ENCODE data around the gene KRT14.
"Not testable (repeated sequence)": the region's sequence is repeated elsewhere in the genome, so short reads cannot be mapped to it uniquely, and the experiment has no call there.

The KRT14 gene

GRCh38 chr17:41547921-41548843 is 38.5 kb downstream of the KRT14 start:
- ATAC-seq (peak; percentile 92), DNase-seq (peak; percentile 81)

GRCh38 chr17:41547378-41547841 is 39.3 kb downstream of the KRT14 start:
- ATAC-seq (no peak), DNase-seq (no peak)

DNA sequence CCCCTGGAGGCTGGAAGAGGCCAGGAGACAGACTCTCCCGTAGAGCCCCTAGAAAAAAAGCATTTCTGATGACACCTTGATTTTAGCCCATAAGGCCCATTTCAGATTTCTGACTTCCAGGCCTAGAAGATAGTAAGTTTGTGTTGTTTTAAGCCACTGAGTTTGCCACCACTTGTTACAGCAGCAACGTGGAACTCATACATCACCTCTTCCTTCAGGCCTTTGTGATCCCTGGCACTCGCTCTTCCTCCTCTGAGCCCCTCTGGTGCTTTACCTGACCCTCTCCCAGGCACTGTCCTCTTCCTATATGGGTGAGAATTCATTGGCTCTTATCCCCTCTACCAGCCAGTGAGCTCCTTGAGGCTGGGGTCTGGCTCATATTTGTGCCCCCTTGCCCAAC is 39.9 kb downstream of the KRT14 start:
- no peak for ATAC-seq

GRCh38 chr17:41545829-41546410 is 40.8 kb downstream of the KRT14 start:
- ATAC-seq = no peak
- no peak for DNase-seq

More for the DNA sequence above, 39.9 kb downstream of the KRT14 start:
- no peak for DNase-seq

GRCh38 chr17:41544935-41545334 is 41.8 kb downstream of the KRT14 start:
- ATAC-seq (no peak), DNase-seq (no peak)

- ATAC-seq (no peak), DNase-seq (no peak)
Measured at GRCh38 chr17:41544491-41544892, 42.2 kb downstream of the KRT14 start.

DNA sequence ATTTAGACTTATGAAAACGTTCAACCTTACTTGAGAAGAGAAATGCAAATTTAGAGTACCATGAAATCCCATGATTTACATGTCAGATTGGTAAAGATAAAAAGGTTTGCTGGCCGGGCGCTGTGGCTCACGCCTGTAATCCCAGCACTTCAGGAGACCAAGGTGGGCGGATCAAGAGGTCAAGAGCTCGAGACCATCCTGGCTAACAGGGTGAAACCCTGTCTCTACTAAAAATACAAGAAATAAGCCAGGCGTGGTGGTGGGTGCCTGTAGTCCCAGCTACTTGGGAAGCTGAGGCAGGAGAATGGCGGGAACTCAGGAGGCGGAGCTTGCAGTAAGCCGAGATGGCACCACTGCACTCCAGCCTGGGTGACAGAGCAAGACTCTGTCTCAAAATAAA is 43.9 kb downstream of the KRT14 start:
- DNase-seq, ATAC-seq: not testable (repeated sequence)

DNA sequence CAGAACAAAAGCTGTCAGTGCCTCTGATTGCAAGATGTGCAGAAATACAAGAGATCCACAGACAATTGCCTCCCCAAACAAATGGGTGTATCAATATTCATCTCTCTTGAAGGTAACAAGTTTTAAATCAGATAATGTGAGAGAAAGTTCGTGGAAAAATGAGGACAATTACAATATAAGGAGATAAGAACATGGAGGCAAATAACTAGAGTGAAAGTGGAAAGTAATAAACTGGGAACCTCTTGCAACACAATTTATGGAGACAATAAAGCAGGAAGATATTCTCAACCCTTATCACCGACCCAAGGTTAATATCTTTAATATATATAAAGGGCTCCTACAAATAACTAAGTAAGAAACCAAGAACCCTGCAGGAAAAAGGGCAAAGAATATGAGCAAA is 44.3 kb downstream of the KRT14 start:
- DNase-seq = no peak

GRCh38 chr17:41540921-41541625 is 45.6 kb downstream of the KRT14 start:
- ATAC-seq = no peak
- DNase-seq = no peak

More for the DNA sequence above, 44.3 kb downstream of the KRT14 start:
- ATAC-seq = no peak

DNA sequence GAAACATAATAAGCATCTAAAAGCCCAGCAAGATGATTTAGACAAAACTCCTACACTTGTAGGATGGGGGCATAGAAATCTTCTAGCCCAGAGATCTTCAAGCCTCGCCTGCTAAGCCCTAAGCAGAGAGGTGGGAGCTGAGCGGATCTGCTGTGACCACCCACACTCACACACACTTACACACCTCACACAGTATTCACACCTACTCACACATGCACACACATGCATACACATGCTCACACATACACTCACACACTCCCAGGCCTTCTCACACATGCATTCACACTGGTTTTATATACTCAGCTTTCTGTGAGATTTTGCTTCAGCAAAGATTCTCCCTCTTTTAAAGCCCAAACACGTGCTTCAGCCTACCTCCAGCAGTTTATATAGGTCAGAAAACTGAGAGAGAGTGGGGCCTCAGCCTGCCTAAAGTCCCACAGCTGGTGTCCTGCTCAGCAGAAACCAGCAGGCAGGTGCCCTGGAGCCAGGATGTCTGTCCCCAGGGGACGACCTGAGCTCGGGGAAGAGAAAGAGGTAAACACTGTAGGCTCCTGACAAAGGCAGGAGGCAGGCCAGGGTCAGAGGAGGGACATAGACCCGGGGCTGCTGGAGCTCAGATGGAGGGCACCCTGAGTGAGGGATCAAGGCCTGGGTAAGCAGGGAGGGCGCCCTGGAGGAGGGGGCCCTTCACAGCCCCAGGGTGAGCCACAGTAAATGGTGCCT is 46.6 kb downstream of the KRT14 start:
- DNase-seq (no peak), ATAC-seq (no peak)

DNA sequence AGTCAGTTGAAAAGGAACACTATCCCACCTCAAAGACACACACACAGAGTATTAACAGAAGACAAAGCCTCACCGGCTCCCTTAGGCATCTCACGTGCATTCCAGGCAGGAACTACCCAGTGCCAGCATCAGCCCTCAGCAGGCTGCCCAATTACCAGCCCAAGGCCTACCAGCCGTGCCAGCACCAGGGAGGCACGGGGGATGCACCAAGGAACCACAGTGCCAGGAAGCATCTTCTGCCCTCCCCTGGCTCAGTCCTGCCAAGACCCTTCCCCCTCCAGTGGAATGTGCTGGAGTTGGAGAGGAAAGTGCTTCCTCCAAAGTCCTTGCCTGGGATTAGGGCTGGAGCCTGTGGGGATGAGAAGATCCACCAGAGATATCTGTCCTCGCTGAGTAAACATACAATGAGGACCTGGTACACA is 47.6 kb downstream of the KRT14 start:
- DNase-seq (no peak), ATAC-seq (no peak)

GRCh38 chr17:41538565-41538991 is 48.1 kb downstream of the KRT14 start:
- DNase-seq (no peak), ATAC-seq (no peak)

GRCh38 chr17:41537990-41538389 is 48.7 kb downstream of the KRT14 start:
- DNase-seq (no peak), ATAC-seq (no peak)

DNA sequence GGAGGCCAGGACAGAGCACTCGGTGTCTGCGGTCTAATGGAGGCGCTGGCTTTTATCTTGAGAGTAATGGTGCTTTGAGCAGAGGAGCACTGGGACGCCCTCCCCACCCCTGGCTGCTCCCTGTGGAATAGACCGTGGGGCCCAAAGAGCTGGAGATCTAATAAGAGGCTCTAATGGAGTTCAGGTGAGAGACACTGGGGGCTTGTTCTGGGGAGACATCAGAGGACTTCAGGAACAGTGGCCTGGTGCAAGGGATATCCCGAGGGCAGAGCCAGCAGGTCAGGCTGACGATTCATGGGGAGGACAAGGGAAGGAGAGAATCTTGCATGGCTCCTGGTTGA is 49.1 kb downstream of the KRT14 start:
- no peak for DNase-seq
- ATAC-seq = no peak

DNA sequence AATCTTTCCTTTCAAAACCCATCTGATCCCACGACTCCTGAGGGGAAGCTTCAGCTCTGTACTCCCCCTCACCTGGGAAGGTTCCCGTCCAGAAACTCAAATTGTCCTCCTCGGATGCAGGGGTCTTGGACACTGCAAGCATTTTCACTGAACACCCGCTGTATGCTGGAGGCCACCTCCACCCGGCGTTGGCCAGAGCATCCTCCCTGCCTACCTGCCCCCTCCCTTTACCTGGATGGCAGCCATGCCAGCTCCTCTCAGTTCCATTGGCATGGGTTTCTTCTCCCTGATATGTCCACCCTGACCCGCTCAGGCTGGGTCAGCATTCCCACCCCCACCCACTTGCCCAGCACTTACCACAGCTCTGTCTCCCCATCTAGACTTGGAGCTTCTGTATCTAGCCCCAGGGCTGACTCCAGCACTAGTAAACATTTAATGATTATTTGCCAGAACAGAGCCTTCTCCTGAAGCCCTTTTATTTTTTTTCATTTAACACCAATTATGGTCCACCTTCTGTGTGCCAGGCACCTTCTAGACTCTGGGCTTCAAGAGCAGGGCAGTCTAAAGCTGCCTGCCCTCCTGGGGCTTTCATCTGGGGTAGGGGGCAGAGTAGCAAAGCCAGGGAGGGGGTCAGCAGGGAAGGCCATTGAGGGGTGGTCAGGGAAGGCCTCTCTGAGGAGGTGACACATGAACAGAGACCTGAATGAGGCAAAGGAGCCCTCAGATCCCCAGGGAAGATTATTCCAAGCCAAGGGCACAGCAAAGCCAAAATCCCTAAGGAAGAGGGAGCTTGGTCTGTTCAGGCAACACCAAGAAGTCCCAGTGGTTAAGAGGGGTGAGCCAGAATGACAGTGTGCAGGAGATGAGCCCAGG is 49.7 kb downstream of the KRT14 start:
- no peak for DNase-seq
- no peak for ATAC-seq

DNA sequence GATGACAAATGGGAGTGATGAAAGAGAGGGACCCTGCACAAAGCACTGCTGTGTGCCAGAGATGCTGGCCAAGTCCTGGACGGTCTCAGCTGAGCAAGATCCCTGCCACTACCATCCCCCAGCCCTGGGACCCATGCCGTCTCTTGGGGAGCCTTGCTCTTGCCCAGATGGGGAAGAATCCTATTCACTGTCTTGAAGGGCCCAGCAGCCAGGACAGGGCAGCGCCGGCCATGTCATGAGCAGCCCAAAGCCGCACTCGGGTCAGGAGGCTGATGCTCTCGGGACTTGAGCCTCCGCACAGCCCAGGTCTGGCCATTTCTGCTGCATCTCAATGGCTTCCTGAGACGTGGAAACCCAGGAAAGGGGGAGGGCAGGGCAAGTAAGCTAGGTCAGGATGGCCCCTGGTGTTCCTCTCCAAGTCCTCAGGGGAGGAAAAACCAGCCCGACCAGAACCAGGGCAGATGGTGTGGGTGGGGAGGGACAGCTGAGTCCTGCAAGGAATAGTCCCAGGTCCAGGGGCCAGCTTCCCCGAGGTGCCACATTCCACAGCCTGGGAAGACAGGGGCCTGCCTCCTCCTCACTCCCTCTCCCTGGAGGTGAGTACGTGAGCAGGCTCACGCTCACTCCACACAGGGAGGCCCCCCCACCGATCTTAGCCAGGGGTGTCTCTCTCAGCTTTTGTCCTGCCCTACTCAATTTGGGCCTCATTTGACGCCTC is 50.8 kb downstream of the KRT14 start:
- ATAC-seq (no peak), DNase-seq (no peak)

DNA sequence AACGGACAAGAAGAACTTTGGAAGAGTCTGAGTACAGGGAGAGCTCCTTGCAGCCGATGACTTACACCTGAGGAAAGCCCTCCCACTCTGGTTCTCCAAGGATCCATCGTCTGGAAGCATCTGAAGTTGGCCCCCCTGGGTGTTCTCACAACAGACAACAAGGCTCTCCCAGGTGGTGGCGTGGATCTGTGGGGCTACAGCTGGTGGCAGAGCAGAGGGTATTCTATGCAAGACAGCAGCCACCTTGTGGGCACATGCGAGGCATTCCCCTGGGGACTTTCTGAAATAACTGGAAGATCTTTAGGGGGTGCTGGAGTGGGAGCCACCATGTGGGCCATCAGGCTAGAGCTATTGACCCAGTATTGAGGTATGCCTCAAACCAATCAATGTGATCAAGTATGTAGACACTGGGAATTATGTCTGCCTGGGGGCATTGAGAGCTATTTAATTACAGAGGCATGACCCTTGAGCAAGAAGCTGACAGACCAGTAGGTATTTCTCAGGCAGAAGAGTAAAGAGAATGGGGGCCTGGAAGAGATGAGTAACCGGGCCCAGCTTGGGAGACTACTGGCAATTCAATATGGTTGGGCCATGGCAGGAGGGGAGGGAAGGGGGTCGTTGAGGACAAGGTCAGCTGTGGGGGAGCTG is 51.7 kb downstream of the KRT14 start:
- ATAC-seq (no peak), DNase-seq (no peak)

DNA sequence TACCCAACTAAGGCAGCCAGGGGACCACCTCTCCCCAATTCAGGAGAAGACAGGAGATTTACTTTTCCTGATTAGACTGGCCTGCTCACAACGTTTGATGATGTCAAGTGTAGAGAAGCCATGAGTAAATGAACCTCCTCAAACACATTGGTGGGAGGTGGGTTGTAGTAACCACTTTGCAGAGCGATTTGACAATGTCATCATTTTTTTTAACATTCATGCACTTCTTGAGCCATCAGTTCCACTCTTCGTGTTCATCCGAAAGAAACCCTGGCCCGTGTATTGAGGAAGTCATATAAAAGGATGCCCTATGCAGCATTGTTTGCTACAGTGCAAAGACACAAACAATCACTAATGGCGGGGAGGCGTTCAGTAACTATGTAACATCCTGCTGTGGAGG is 53.1 kb downstream of the KRT14 start:
- DNase-seq (no peak), ATAC-seq (no peak)

- DNase-seq = no peak
- ATAC-seq = no peak
Measured at GRCh38 chr17:41532947-41533570, 53.6 kb downstream of the KRT14 start.

Measured in stimulated activated naive CD8-positive, alpha-beta T cell treated with anti-CD3 and anti-CD28 coated beads, Interleukin-15, Interleukin-2, amounts not matched to agents 100 U/mL and 50 U/mL, for 24 hours (primary cell).